MG63 (cell line): ENCODE measurements around the gene IGFBPL1. TPM values are rescaled to one million over a fixed set of nuclear protein-coding genes. Genes with fewer than 3 reads are reported as not detected.
"Not testable (repeated sequence)": the region's sequence is repeated elsewhere in the genome, so short reads cannot be mapped to it uniquely, and the experiment has no call there.

ENCODE experiments used
- DNase-seq: peaks from one replicate; pipeline ENCODE4 v3.0.0-alpha.2; 2020
- H3K27me3 ChIP-seq: fragments of 250-450 bp; sonication (Bioruptor Pico); 2 replicates; pipeline ENCODE4 v1.5.1; 2020; ENCODE audit warnings: mild to moderate bottlenecking, moderate library complexity
- H3K36me3 ChIP-seq: fragments of 250-450 bp; sonication (Bioruptor Pico); 2 replicates; pipeline ENCODE4 v1.5.1; 2020; ENCODE audit warnings: mild to moderate bottlenecking, moderate library complexity
- H3K4me3 ChIP-seq: fragments of 250-450 bp; sonication (Bioruptor Pico); 2 replicates; pipeline ENCODE4 v1.5.1; 2020; ENCODE audit warnings: mild to moderate bottlenecking, moderate library complexity
- H3K9me3 ChIP-seq: fragments of 250-450 bp; sonication (Bioruptor Pico); 2 replicates; pipeline ENCODE4 v1.5.1; 2020; ENCODE audit warnings: mild to moderate bottlenecking, moderate library complexity
- total RNA-seq: library from RNA; depleted of rRNA; stranded (reverse); fragments of >200 nt; shearing (Covaris generic); gene quantifications from 2 replicates; pipeline ENCODE4 v1.2.3, GENCODE V29; 2014; ENCODE audit warnings: low replicate concordance; rRNA removed

The IGFBPL1 gene, protein sequence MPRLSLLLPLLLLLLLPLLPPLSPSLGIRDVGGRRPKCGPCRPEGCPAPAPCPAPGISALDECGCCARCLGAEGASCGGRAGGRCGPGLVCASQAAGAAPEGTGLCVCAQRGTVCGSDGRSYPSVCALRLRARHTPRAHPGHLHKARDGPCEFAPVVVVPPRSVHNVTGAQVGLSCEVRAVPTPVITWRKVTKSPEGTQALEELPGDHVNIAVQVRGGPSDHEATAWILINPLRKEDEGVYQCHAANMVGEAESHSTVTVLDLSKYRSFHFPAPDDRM
- total RNA-seq, result 0.95 and 2.3 TPM in 2 replicates

- Histone ChIP-seq H3K36me3 (no peaks in the 10 kb centered on the region), H3K9me3 (no peaks in the 10 kb centered on the region), H3K27me3 (peaks cover 25% of the 10 kb centered on the region), H3K4me3 (peak within 1 kb of the TSS; percentile 36)
- peak; percentile 57 for DNase-seq
Observed at GRCh38 chr9:38423973-38424843, at the start of gene IGFBPL1. IGFBPL1 (minus strand) TSS chr9:38424454; CDS start chr9:38424424, 30 bp downstream.

- not testable (repeated sequence) for H3K4me3 ChIP-seq, H3K9me3 ChIP-seq, DNase-seq, H3K36me3 ChIP-seq, H3K27me3 ChIP-seq
Observed at GRCh38 chr9:38472583-38473249, 48.5 kb upstream of the IGFBPL1 start.

- no peak for DNase-seq
- Histone ChIP-seq H3K27me3 (peaks cover 28% of the 10 kb centered on the region), H3K4me3 (no peak overlapping the region), H3K9me3 (no peaks in the 10 kb centered on the region), H3K36me3 (no peaks in the 10 kb centered on the region)
Observed at GRCh38 chr9:38467404-38467803, 43.1 kb upstream of the IGFBPL1 start.

DNA sequence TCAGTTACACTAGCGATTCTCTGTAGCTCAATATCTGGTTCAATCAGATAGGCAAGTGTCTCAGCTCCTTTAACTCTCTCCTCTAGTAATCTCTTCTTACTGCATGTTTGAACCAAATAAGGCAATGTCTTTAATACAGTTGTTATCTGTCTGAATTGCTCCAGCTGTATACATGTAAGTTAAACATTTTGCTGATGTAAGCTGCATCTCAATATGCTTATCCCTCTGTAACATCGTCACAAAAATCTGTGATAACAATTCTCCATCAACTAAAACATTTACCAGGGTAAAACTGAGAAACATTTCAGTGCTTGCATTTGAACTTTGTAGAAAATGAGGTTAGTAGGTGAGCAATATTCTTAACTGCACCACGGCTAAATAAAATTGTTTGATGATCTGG, 29.6 kb upstream of the IGFBPL1 start:
- Histone ChIP-seq H3K27me3 (peaks cover 35% of the 10 kb centered on the region), H3K36me3 (no peaks in the 10 kb centered on the region), H3K9me3 (no peaks in the 10 kb centered on the region), H3K4me3 (no peak overlapping the region)
- DNase-seq, result no peak

DNA sequence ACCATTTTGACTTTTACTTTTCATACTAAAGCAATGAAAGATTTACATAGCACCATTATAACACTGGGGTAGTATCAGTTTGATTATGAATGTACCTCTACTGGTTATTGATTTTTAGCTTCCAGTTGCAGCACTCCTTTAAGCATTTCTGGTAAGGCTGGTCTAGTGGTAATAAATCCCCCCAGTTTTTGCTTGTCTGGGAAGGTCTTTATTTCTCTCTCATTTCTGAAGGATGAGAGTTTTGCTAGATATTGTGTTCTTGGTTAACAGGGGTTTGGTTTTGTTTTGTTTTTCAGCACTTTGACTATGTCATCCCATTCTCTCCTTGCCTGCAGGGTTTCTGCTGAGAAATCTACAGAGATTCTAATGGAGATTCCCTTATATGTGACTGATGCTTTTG, 26.9 kb upstream of the IGFBPL1 start:
- H3K36me3 ChIP-seq, result no peaks in the 10 kb centered on the region
- no peak overlapping the region for H3K4me3 ChIP-seq
- H3K9me3 ChIP-seq, result no peaks in the 10 kb centered on the region
- H3K27me3 ChIP-seq, result peaks cover 15% of the 10 kb centered on the region
- no peak for DNase-seq

DNA sequence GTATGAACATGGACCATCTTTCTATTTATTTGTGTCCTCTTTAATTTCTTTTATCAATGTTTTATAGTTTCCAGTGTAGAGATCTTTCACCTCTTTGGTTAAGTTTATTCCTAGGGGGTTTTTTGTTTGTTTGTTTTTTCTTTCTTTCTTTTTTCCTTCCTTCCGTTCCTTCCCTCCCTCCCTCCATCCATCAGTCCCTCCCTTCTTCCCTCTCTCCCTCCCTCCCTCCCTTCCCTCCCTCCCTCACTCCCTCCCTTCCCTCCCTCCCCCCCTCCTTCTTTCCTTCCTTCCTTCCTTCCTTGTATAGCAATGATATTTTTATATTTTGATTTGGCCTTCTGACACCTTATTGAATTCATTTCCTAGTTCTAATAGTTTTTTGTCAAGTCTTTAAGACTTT, 23.4 kb upstream of the IGFBPL1 start:
- Histone ChIP-seq H3K27me3 (peaks cover 9% of the 10 kb centered on the region), H3K36me3 (no peaks in the 10 kb centered on the region), H3K9me3 (no peaks in the 10 kb centered on the region), H3K4me3 (no peak overlapping the region)
- DNase-seq, result no peak

DNA sequence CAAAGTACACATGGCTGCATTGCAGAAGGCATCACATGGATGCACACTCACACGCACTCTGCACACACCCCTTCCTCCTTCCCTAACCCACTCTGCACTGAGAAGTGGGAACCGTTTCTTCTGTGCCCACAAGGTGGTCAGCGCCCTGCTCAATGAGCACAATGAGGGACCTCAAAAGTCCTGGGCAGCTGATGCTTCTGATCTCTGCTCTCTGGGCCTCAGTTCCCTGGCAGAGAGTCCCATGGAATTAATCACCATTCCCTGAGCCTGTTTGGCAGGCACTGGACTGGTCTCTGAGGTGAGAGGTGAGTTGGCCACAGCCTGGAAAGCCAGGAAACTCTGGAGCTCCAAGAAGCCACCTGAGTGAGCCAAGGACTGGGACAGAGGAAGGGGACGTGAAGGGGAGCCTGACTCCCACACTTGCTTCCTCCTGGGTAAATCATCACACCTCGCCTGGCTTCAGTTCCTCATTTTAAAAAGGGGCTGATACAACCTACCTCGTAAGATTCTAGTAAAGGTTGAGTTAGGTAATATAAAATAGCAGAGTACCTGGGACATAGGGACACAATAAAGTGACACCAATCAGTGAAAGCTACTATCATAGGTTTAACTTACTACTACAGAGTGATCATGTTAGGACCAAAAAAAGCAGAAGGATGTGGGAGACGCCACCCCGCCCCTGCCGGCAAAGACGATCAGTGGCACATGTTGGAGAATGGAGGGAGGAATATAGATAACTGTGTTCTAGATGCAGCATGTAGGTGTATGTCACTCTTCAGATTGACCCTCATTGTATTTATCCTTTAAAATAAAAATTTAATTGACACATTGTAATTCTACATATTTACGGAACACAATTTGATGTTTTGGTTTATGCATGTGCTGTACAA, 21.1 kb upstream of the IGFBPL1 start:
- H3K36me3 ChIP-seq, result no peaks in the 10 kb centered on the region
- DNase-seq, result no peak
- no peaks in the 10 kb centered on the region for H3K9me3 ChIP-seq
- H3K27me3 ChIP-seq, result peaks cover 9% of the 10 kb centered on the region
- no peak overlapping the region for H3K4me3 ChIP-seq

DNA sequence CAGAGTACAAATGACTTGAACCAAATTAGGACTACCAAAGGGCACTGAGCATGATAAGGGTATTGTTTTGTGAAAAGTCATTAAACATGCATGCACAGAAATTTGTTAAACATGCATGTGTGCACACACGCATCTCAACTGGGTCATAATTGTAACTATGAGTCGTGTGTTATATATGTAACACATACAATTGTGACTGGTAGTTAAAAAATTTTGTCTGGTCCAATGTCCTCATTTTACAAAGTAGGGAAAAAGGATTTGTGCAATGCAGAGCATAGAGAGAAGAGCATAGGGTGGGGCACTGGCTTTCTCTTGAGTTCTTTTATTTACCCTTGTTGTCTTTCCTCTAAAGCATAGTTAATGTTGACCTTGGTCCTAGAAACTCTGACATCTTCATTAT, 19.3 kb upstream of the IGFBPL1 start:
- H3K9me3 ChIP-seq, result no peaks in the 10 kb centered on the region
- H3K36me3 ChIP-seq, result no peaks in the 10 kb centered on the region
- peaks cover 9% of the 10 kb centered on the region for H3K27me3 ChIP-seq
- H3K4me3 ChIP-seq, result no peak overlapping the region
- no peak for DNase-seq

DNA sequence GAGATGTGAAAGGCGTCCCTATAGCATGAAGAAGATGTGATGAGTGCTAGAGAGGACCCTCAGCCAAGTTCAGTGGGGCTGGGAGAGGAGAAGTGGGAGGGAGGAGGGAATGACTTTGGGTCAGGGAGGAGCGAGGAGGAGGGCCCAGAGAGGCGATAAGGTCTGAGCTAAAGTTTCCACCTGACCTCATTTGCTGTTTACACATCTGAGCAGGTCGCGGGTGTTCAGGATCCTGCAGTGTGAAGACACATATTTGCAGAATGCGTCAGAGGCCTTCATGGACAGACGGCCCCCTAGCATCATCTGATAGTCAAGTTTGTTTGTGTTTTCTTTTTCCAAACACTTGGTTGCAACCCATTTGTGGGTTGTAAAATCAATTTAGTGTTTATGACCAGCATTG, 18.9 kb upstream of the IGFBPL1 start:
- Histone ChIP-seq H3K27me3 (peaks cover 9% of the 10 kb centered on the region), H3K36me3 (no peaks in the 10 kb centered on the region), H3K4me3 (no peak overlapping the region), H3K9me3 (no peaks in the 10 kb centered on the region)
- DNase-seq, result peak; percentile 15

DNA sequence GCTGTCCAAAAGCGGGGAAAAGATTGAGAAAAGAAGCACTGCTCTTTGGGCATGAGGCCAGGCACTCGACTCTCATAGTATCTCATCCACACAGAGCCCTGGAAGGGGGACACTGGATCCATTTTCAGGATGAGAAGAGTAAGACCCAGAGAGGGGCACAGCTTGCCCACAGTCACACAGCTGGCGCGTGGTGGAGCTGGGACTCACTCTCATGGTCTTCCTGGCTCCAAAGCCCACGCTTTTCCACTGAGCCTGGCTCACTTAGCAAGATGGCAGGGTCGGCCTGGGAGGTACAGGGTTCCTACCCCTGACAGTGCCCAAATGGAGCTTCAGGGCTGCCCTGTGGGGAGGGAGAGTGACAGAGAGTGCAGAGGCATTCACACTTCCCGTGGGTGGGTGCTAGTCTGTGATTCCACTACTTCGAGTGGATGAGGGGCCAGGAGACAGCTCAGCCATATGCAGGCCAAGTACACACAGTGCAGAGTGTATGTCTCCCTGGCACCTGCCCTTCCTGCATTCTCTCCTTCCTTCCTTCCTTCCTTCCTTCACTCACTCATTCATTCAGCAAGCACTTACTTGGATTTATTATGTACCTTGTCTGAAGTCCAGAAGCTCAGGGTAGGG, 18.3 kb upstream of the IGFBPL1 start:
- DNase-seq, result no peak
- no peaks in the 10 kb centered on the region for H3K36me3 ChIP-seq

GRCh38 chr9:38441347-38442085, 17.3 kb upstream of the IGFBPL1 start:
- Histone ChIP-seq H3K9me3 (no peaks in the 10 kb centered on the region), H3K27me3 (peaks cover 5% of the 10 kb centered on the region; the same call in 1 of the 2 replicates), H3K36me3 (no peaks in the 10 kb centered on the region), H3K4me3 (no peak overlapping the region)
- DNase-seq, result no peak

More for the DNA sequence above, 18.3 kb upstream of the IGFBPL1 start:
- peaks cover 9% of the 10 kb centered on the region for H3K27me3 ChIP-seq
- no peaks in the 10 kb centered on the region for H3K9me3 ChIP-seq
- no peak overlapping the region for H3K4me3 ChIP-seq

GRCh38 chr9:38440516-38440915, 16.3 kb upstream of the IGFBPL1 start:
- Histone ChIP-seq H3K9me3 (no peaks in the 10 kb centered on the region), H3K4me3 (no peak overlapping the region), H3K27me3 (no peaks in the 10 kb centered on the region), H3K36me3 (no peaks in the 10 kb centered on the region)
- DNase-seq, result no peak

DNA sequence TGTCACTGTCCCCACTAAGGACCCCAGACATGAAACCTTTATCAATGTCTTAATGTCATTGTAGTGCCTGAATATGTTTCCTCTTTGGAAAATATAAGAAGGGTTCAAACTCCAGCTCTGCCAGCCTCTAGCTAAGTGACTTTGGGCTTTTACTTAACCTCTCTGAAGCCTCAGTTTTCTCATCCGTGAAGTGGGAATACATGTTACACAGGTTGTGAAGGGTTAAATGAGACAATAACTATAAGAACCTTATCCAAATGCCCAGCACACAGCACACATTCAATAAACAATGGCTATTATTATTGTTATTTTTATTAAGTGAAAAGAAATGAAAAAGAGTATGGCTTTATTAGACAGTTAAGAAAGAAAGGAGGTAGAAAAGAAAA, 15.7 kb upstream of the IGFBPL1 start:
- H3K36me3 ChIP-seq, result no peaks in the 10 kb centered on the region
- no peaks in the 10 kb centered on the region for H3K27me3 ChIP-seq
- H3K9me3 ChIP-seq, result no peaks in the 10 kb centered on the region
- no peak overlapping the region for H3K4me3 ChIP-seq
- no peak for DNase-seq

- no peak overlapping the region for H3K4me3 ChIP-seq
- no peaks in the 10 kb centered on the region for H3K27me3 ChIP-seq
- no peak for DNase-seq
- no peaks in the 10 kb centered on the region for H3K36me3 ChIP-seq
- H3K9me3 ChIP-seq, result no peaks in the 10 kb centered on the region
Observed at GRCh38 chr9:38439291-38439915, 15.1 kb upstream of the IGFBPL1 start.

DNA sequence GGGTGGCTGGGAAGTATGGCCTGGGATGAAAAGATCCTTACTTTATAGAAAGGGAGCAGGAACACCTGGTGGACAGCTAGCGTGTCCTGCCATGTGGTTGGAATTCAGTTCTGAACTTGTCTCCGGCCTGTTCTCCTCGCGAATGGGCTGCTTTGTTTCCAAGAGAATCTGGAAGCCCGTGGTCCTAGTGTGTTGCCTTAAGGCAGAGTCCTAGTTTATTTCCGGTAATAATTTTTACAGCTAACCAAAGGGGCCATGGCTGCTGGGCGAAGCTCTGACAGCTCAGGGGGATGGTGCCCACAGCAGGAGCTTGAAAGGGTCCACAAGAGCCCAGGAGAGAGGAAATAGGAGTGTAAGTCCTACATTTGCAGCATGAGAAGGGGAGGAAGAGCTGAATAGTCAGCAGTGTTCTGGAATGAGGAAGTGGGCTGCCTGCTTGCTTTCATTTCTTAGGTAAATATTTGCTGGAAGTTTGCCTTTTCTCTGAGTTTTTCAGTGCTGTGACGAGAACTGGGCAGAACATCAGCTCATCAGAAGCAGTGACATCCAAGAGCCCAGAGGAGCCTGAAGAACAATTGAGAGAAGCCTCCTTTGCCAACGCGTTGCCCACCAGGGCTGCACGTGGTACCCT, 13.1 kb upstream of the IGFBPL1 start:
- no peaks in the 10 kb centered on the region for H3K9me3 ChIP-seq
- no peak for DNase-seq
- no peaks in the 10 kb centered on the region for H3K36me3 ChIP-seq
- H3K4me3 ChIP-seq, result no peak overlapping the region
- no peaks in the 10 kb centered on the region for H3K27me3 ChIP-seq
